PFSK-1 (cell line): ENCODE data around the gene RIMS4.

Experiments
- FOXP2 ChIP-seq: optimal IDR thresholded peaks from 2 replicates; pipeline ENCODE3; 2011; ENCODE audit warnings: borderline replicate concordance, control low read depth, inconsistent platforms; ENCODE audit not compliant: insufficient read depth; ENCODE audit errors: extremely low read length, extremely low read depth
- POLR2AphosphoS5 ChIP-seq: IDR thresholded peaks from 2 replicates; pipeline ENCODE4 v1.6.1; 2012; ENCODE audit warnings: low read depth, mild to moderate bottlenecking, control low read depth, low read length, moderate library complexity
- REST ChIP-seq, 2 experiments: IDR thresholded peaks; 2 replicates each; pipeline versions ENCODE4 v1.6.1 to v1.8.0; 2011 to 2012; ENCODE audit warnings: low read depth in 2 of 2, low read length in 2 of 2, control low read depth in 1 of 2, inconsistent platforms in 1 of 2, mild to moderate bottlenecking in 1 of 2, moderate library complexity in 1 of 2; ENCODE audit not compliant: insufficient read depth in 1 of 2
- SIN3A ChIP-seq: IDR thresholded peaks from 2 replicates; pipeline ENCODE4 v1.6.1; 2012; ENCODE audit warnings: mild to moderate bottlenecking, low read length, moderate library complexity, borderline replicate concordance; ENCODE audit not compliant: insufficient read depth
- TAF1 ChIP-seq: IDR thresholded peaks from 2 replicates; pipeline ENCODE4 v1.6.1; 2012; ENCODE audit warnings: low read length, control low read depth, borderline replicate concordance; ENCODE audit not compliant: insufficient read depth

Gene RIMS4

GRCh38 chr20:44702776-44703175 lies 107.6 kb downstream of the RIMS4 start:
- TF ChIP-seq SIN3A: no peak
- TF ChIP-seq POLR2AphosphoS5: no peak
- no peak for TF ChIP-seq TAF1
- no peak for TF ChIP-seq REST (IDR thresholded peaks at IDR 0.05; ENCODE audit: insufficient read depth in 1 of 2, low read depth in 2 of 2, low read length in 2 of 2)
- no peak for TF ChIP-seq FOXP2

GRCh38 chr20:44701858-44702256 lies 108.5 kb downstream of the RIMS4 start:
- no peak for TF ChIP-seq SIN3A
- no peak for TF ChIP-seq FOXP2
- no peak for TF ChIP-seq POLR2AphosphoS5
- no peak for TF ChIP-seq TAF1
- TF ChIP-seq REST (IDR thresholded peaks at IDR 0.05; ENCODE audit: insufficient read depth in 1 of 2, low read depth in 2 of 2, low read length in 2 of 2): no peak
